ENCODE measurements around the gene DYDC2. TPM values are rescaled to one million over a fixed set of nuclear protein-coding genes. Genes with fewer than 3 reads are reported as not detected.

DYDC2 gene, protein sequence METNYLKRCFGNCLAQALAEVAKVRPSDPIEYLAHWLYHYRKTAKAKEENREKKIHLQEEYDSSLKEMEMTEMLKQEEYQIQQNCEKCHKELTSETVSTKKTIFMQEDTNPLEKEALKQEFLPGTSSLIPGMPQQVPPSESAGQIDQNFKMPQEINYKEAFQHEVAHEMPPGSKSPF
- total RNA-seq, result not detected in 2 replicates

DNA sequence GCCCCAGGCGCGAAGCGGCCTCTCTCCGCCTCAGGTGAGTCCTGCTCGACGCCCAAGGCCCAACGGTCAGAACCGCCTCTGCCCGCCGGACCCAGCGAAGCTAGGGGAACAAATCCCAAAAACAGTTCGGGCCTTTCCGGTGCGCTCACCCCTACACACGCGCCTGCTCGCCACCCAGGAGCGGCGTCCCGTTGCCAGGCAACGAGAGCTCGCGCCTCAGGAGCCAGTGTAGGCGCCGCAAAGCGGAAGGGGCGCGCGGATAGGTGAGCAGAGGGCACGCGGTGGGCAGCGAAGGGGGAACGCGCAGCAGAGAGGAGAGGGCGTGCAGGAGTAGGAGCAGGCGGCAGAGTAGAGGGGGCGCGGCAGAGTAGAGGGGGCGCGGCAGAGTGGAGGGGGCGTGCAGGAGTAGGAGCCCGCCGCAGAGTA, at the start of gene DYDC2, which contains the start of gene DYDC1:
TSS of gene DYDC2 (plus strand) at position 219 of the 426 bp plus-strand sequence. CDS start 5,663 bp downstream, outside the sequence.
TSS of gene DYDC1 (minus strand) at position 193 of the 426 bp plus-strand sequence. CDS start 4,154 bp downstream, outside the sequence.

DNA sequence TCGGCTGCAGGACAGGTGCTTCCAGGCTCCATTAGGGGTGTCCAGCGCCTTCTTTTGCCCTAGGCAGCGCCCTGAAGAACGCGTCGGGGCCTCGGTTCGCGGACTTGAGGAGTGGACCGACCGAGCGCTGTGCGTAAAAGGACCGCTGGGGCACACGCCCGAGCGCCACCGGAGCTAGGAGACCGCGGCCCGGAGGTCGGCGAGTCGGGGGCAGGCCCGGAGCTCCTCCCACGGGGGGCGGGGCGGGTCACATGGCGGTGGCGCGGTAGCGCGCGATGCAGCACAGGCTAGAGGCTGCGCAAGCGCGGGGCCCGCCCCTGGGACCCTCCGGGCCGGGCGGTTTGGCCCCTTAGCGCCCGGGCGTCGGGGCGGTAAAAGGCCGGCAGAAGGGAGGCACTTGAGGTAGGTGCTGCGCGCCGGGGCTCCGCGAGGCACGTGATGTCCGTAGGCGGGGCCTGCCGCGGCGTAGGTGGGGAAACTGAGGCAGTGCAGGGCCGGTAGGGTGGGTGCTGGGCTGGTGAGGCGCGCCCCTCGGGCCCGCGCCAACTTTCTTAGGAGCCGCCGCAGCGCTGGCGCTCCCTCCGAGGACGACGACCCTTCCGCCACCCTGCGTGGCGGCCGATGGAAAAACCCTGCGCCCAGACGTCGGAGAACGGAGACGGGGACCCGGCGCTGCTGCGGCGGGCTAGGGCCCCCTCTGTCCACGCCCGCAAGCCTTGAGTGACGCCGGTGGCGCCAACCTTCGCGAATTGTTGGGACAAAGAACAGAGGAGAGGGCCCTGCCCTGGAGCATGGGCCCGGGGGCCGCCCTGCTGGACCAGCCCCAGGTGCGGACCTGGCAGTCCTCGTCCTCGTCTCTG, 51.9 kb downstream of the DYDC2 start, which contains the start of gene PRXL2A:
TSS of gene PRXL2A (plus strand) at position 310 of the 860 bp plus-strand sequence. CDS start 11,917 bp downstream, outside the sequence.

Other genes starting within 250 kb of the DYDC2 start
- 8.0 and 18.2 TPM in 2 replicates for gene PLAC9, start 224.1 kb upstream of the DYDC2 start, total RNA-seq
- 60.9 and 78.7 TPM in 2 replicates for gene ANXA11, start 151.2 kb upstream of the DYDC2 start, total RNA-seq
- not detected in 2 replicates for gene MAT1A, start 67.1 kb upstream of the DYDC2 start, total RNA-seq
- gene DYDC1, start within 50 bp of the DYDC2 start, total RNA-seq, result not detected in 2 replicates
- gene PRXL2A, start 51.8 kb downstream of the DYDC2 start, total RNA-seq, result 5.4 and 8.9 TPM in 2 replicates
- 21.5 and 36.8 TPM in 2 replicates for gene TSPAN14, start 97.5 kb downstream of the DYDC2 start, total RNA-seq
- 0.07 TPM in 1 of 2 replicates, not detected in the other for gene SH2D4B, start 181.1 kb downstream of the DYDC2 start, total RNA-seq